Stimulated activated CD4-positive, alpha-beta T cell treated with anti-CD3 and anti-CD28 coated beads, Interleukin-1b, Interleukin-23, amount 100 ng/mL, for 24 hours (primary cell): ENCODE data around the gene ALG1.
"Not testable (repeated sequence)": the region's sequence is repeated elsewhere in the genome, so short reads cannot be mapped to it uniquely, and the experiment has no call there.

Experiments used
- DNase-seq, 4 experiments: peaks; one replicate each; pipeline ENCODE4 v3.0.0-alpha.2; 2020; ENCODE audit warnings: low read depth in 4 of 4, low spot score in 1 of 4

ALG1 gene

GRCh38 chr16:5044581-5044980, 27.1 kb upstream of the ALG1 start:
- not testable (repeated sequence) for DNase-seq

- DNase-seq, result no peak
Observed at GRCh38 chr16:5045499-5046115, 26.0 kb upstream of the ALG1 start.

GRCh38 chr16:5046914-5047313, 24.7 kb upstream of the ALG1 start:
- no peak for DNase-seq

GRCh38 chr16:5054876-5055865, 16.5 kb upstream of the ALG1 start:
- no peak for DNase-seq

- peak in 1 of 4 experiments; percentile 21 for DNase-seq
Observed at GRCh38 chr16:5056352-5056751, 15.3 kb upstream of the ALG1 start.

GRCh38 chr16:5058476-5058875, 13.2 kb upstream of the ALG1 start:
- DNase-seq, result no peak

- DNase-seq, result no peak
Observed at GRCh38 chr16:5059386-5060072, 12.1 kb upstream of the ALG1 start.

GRCh38 chr16:5060073-5060641, 11.5 kb upstream of the ALG1 start:
- DNase-seq, result no peak

- no peak for DNase-seq
Observed at GRCh38 chr16:5062051-5062450, 9.6 kb upstream of the ALG1 start.

- DNase-seq, result no peak
Observed at GRCh38 chr16:5062790-5063765, 8.6 kb upstream of the ALG1 start.

GRCh38 chr16:5064915-5065314, 6.7 kb upstream of the ALG1 start:
- no peak for DNase-seq

GRCh38 chr16:5065326-5065725, 6.3 kb upstream of the ALG1 start:
- no peak for DNase-seq

- no peak for DNase-seq
Observed at GRCh38 chr16:5065813-5066212, 5.8 kb upstream of the ALG1 start, which contains the start of gene C16orf89. Gene C16orf89, minus strand, starts transcription at chr16:5065956. Its CDS starts 48 bp downstream, at chr16:5065908.

- DNase-seq, result no peak
Observed at GRCh38 chr16:5066511-5066910, 5.1 kb upstream of the ALG1 start.

GRCh38 chr16:5069048-5069447, 2.6 kb upstream of the ALG1 start:
- DNase-seq, result no peak

GRCh38 chr16:5069854-5070253, 1.8 kb upstream of the ALG1 start:
- DNase-seq, result no peak

GRCh38 chr16:5070431-5071186, 1.0 kb upstream of the ALG1 start:
- no peak for DNase-seq

- no peak for DNase-seq
Observed at GRCh38 chr16:5071341-5071680, 332 bp upstream of the ALG1 start.
